HepG2 (cell line): ENCODE data around the gene ODR4. TPM values are rescaled to one million over a fixed set of nuclear protein-coding genes. Genes with fewer than 3 reads are reported as not detected.

Experiments used
- KLF9 ChIP-seq: IDR thresholded peaks from 2 replicates; pipeline ENCODE4 v1.6.1; 2016; ENCODE audit warnings: low read depth
- PAF1 ChIP-seq: IDR thresholded peaks from 2 replicates; pipeline ENCODE4 v1.6.1; 2016; ENCODE audit warnings: missing genetic modification reagents, missing compliant biosample characterization
- TBL1XR1 ChIP-seq: fragments of 150-350 bp; IDR thresholded peaks from 2 replicates; pipeline ENCODE4 v1.6.1; 2014; ENCODE audit warnings: borderline replicate concordance, low read length; ENCODE audit not compliant: partially characterized antibody
- TRIM24 ChIP-seq: sonication (generic); formaldehyde crosslinking; IDR thresholded peaks from 2 replicates; pipeline ENCODE4 v1.8.0; 2022; ENCODE audit warnings: mild to moderate bottlenecking, missing genetic modification reagents
- ZFAT ChIP-seq: sonication (generic); formaldehyde crosslinking; conservative IDR thresholded peaks from 2 replicates; pipeline ENCODE4 v1.8.1; 2023; ENCODE audit warnings: missing genetic modification reagents, inconsistent platforms
- ZNF10 ChIP-seq: sonication (generic); formaldehyde crosslinking; IDR thresholded peaks from 2 replicates; pipeline ENCODE4 v1.4.0; 2020; ENCODE audit warnings: mild to moderate bottlenecking, low read depth, missing genetic modification reagents, borderline replicate concordance
- ZNF354B ChIP-seq: sonication (generic); formaldehyde crosslinking; IDR thresholded peaks from 2 replicates; pipeline ENCODE4 v1.8.0; 2022; ENCODE audit warnings: mild to moderate bottlenecking, missing genetic modification reagents
- ZNF557 ChIP-seq: sonication (generic); formaldehyde crosslinking; IDR thresholded peaks from 2 replicates; pipeline ENCODE4 v1.4.0; 2020; ENCODE audit warnings: missing genetic modification reagents
- ZNF816 ChIP-seq: sonication (generic); formaldehyde crosslinking; IDR thresholded peaks from 2 replicates; pipeline ENCODE4 v1.8.0; 2022; ENCODE audit warnings: missing genetic modification reagents, mild to moderate bottlenecking, borderline replicate concordance
- polyA plus RNA-seq, 8 experiments: library from polyadenylated mRNA; depleted of rRNA in 3 of 8; stranded (reverse) in 7 of 8; unstranded in 1 of 8; fragments of >200 nt; fragmentation: Illumina TruSeq in 4 of 8; extraction: Trizol in 4 of 8; gene quantifications; 2 replicates each; pipeline versions ENCODE4 v1.2.1 to v1.2.3, GENCODE V29; 2011 to 2016; ENCODE audit warnings: low read depth in 4 of 8, missing spikeins in 1 of 8, mixed read lengths in 1 of 8; ENCODE audit not compliant: insufficient read depth in 1 of 8
- total RNA-seq, 5 experiments: library from RNA; depleted of rRNA; stranded (reverse); fragments of >200 nt; fragmentation: Illumina TruSeq; extraction: Trizol; gene quantifications; 2 replicates each; pipeline ENCODE4 v1.2.3, GENCODE V29; 2016; ENCODE audit warnings: low read depth in 1 of 5
- TF ChIP-seq, protein P1 (sequence below): sonication (generic); formaldehyde crosslinking; IDR thresholded peaks from 2 replicates; pipeline ENCODE4 v1.5.1; 2020; ENCODE audit warnings: mild to moderate bottlenecking, missing genetic modification reagents
- TF ChIP-seq, protein P2 (sequence below): sonication (generic); formaldehyde crosslinking; IDR thresholded peaks from 2 replicates; pipeline ENCODE4 v1.4.0; 2020; ENCODE audit warnings: low read depth, mild to moderate bottlenecking, missing genetic modification reagents
- TF ChIP-seq, protein P3 (sequence below): sonication (generic); formaldehyde crosslinking; IDR thresholded peaks from 2 replicates; pipeline ENCODE4 v1.4.0; 2020; ENCODE audit warnings: missing genetic modification reagents
- TF ChIP-seq, protein P4 (sequence below): sonication (generic); formaldehyde crosslinking; IDR thresholded peaks from 2 replicates; pipeline ENCODE4 v1.4.0; 2020; ENCODE audit warnings: missing genetic modification reagents

Gene ODR4
- total and polyA plus RNA-seq, 2 of the 13 experiments (the other 11 are each of a cell fraction or from before 2014, with no cell fraction given): 16.3 to 22.0 TPM

DNA sequence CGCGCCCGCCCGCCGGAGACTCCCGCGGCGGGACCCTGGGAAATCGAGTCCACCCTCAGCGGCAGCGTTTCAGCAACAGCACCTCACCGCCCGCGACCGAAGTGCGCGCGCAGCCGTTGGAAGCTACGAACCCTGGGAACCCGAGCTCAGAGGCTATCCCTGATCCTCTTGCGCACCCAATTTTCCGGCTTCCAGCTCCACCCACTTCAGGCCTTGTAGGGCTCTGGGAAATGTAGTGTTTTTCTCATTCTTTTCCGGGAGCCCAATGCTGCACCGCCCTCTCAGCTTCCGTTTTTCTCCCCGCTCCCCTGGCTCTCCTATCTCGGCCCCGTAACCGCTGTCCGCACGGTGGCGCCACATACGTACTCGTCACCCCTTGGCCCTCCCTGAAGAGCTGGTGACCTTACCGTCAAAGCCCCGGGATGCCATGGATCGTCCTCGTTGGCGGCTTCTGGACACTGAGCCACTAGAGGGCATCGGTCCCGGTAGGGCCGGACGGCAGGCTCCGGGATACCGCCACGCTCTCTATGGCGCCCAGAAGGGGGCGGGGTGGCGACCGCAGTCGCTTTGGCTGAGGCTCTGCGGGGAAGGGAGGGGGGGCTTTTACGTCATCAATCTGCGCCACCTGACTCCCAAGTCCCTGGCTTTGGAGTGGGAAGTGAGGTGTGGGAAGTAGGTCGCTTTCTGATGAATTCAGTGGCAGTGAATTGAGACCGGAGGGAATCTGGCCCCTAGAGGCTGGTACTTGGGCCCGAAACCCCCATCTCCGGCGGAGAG lies at the start of gene ODR4, which contains the start of gene TPR (continued):
- TF ChIP-seq, protein P1, sequence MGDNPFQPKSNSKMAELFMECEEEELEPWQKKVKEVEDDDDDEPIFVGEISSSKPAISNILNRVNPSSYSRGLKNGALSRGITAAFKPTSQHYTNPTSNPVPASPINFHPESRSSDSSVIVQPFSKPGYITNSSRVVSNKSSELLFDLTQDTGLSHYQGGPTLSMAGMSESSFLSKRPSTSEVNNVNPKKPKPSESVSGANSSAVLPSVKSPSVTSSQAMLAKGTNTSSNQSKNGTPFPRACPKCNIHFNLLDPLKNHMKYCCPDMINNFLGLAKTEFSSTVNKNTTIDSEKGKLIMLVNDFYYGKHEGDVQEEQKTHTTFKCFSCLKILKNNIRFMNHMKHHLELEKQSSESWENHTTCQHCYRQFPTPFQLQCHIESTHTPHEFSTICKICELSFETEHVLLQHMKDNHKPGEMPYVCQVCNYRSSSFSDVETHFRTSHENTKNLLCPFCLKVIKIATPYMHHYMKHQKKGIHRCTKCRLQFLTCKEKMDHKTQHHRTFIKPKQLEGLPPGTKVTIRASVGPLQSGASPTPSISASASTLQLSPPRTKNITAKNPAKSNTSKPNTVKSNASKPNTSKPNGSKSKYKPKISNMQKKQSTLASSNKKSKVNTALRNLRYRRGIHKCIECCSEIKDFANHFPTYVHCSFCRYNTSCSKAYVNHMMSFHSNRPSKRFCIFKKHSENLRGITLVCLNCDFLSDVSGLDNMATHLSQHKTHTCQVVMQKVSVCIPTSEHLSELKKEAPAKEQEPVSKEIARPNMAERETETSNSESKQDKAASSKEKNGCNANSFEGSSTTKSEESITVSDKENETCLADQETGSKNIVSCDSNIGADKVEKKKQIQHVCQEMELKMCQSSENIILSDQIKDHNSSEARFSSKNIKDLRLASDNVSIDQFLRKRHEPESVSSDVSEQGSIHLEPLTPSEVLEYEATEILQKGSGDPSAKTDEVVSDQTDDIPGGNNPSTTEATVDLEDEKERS (CRISPR knock-in tag): no peak; the same call in 1 of the 2 replicates
- TF ChIP-seq TBL1XR1 (no peak), PAF1 (CRISPR knock-in tag) (no peak), ZNF816 (CRISPR knock-in tag) (0 out of 2 replicates have a peak, but pooled peaks have one; percentile 56), TRIM24 (CRISPR knock-in tag) (no peak), ZNF354B (CRISPR knock-in tag) (peak; percentile 88; the same call in 1 of the 2 replicates), ZNF557 (CRISPR knock-in tag) (0 out of 2 replicates have a peak, but pooled peaks have one; percentile 69), ZNF10 (no peak), KLF9 (CRISPR knock-in tag) (no peak), ZFAT (CRISPR knock-in tag) (no peak)
- TF ChIP-seq, protein P2, sequence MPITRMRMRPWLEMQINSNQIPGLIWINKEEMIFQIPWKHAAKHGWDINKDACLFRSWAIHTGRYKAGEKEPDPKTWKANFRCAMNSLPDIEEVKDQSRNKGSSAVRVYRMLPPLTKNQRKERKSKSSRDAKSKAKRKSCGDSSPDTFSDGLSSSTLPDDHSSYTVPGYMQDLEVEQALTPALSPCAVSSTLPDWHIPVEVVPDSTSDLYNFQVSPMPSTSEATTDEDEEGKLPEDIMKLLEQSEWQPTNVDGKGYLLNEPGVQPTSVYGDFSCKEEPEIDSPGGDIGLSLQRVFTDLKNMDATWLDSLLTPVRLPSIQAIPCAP: 0 out of 2 replicates have a peak, but pooled peaks have one; percentile 35
- TF ChIP-seq, protein P3, sequence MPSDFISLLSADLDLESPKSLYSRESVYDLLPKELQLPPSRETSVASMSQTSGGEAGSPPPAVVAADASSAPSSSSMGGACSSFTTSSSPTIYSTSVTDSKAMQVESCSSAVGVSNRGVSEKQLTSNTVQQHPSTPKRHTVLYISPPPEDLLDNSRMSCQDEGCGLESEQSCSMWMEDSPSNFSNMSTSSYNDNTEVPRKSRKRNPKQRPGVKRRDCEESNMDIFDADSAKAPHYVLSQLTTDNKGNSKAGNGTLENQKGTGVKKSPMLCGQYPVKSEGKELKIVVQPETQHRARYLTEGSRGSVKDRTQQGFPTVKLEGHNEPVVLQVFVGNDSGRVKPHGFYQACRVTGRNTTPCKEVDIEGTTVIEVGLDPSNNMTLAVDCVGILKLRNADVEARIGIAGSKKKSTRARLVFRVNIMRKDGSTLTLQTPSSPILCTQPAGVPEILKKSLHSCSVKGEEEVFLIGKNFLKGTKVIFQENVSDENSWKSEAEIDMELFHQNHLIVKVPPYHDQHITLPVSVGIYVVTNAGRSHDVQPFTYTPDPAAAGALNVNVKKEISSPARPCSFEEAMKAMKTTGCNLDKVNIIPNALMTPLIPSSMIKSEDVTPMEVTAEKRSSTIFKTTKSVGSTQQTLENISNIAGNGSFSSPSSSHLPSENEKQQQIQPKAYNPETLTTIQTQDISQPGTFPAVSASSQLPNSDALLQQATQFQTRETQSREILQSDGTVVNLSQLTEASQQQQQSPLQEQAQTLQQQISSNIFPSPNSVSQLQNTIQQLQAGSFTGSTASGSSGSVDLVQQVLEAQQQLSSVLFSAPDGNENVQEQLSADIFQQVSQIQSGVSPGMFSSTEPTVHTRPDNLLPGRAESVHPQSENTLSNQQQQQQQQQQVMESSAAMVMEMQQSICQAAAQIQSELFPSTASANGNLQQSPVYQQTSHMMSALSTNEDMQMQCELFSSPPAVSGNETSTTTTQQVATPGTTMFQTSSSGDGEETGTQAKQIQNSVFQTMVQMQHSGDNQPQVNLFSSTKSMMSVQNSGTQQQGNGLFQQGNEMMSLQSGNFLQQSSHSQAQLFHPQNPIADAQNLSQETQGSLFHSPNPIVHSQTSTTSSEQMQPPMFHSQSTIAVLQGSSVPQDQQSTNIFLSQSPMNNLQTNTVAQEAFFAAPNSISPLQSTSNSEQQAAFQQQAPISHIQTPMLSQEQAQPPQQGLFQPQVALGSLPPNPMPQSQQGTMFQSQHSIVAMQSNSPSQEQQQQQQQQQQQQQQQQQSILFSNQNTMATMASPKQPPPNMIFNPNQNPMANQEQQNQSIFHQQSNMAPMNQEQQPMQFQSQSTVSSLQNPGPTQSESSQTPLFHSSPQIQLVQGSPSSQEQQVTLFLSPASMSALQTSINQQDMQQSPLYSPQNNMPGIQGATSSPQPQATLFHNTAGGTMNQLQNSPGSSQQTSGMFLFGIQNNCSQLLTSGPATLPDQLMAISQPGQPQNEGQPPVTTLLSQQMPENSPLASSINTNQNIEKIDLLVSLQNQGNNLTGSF: no peak
- TF ChIP-seq, protein P4, sequence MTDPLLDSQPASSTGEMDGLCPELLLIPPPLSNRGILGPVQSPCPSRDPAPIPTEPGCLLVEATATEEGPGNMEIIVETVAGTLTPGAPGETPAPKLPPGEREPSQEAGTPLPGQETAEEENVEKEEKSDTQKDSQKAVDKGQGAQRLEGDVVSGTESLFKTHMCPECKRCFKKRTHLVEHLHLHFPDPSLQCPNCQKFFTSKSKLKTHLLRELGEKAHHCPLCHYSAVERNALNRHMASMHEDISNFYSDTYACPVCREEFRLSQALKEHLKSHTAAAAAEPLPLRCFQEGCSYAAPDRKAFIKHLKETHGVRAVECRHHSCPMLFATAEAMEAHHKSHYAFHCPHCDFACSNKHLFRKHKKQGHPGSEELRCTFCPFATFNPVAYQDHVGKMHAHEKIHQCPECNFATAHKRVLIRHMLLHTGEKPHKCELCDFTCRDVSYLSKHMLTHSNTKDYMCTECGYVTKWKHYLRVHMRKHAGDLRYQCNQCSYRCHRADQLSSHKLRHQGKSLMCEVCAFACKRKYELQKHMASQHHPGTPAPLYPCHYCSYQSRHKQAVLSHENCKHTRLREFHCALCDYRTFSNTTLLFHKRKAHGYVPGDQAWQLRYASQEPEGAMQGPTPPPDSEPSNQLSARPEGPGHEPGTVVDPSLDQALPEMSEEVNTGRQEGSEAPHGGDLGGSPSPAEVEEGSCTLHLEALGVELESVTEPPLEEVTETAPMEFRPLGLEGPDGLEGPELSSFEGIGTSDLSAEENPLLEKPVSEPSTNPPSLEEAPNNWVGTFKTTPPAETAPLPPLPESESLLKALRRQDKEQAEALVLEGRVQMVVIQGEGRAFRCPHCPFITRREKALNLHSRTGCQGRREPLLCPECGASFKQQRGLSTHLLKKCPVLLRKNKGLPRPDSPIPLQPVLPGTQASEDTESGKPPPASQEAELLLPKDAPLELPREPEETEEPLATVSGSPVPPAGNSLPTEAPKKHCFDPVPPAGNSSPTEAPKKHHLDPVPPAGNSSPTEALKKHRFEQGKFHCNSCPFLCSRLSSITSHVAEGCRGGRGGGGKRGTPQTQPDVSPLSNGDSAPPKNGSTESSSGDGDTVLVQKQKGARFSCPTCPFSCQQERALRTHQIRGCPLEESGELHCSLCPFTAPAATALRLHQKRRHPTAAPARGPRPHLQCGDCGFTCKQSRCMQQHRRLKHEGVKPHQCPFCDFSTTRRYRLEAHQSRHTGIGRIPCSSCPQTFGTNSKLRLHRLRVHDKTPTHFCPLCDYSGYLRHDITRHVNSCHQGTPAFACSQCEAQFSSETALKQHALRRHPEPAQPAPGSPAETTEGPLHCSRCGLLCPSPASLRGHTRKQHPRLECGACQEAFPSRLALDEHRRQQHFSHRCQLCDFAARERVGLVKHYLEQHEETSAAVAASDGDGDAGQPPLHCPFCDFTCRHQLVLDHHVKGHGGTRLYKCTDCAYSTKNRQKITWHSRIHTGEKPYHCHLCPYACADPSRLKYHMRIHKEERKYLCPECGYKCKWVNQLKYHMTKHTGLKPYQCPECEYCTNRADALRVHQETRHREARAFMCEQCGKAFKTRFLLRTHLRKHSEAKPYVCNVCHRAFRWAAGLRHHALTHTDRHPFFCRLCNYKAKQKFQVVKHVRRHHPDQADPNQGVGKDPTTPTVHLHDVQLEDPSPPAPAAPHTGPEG (CRISPR knock-in tag): no peak
